Karpas-422 (cell line): ENCODE measurements around the gene ADTRP. TPM values are rescaled to one million over a fixed set of nuclear protein-coding genes. Genes with fewer than 3 reads are reported as not detected.

Source experiments
- DNase-seq: peaks from one replicate; pipeline ENCODE4 v3.0.0-alpha.2; 2015
- H2AFZ ChIP-seq: fragments of 200-600 bp; sonication (generic); 2 replicates; pipeline ENCODE4 v1.6.1; 2014; ENCODE audit warnings: antibody characterized with exemption, low read length, mixed read lengths
- H3K27ac ChIP-seq: fragments of 200-600 bp; sonication (generic); 2 replicates; pipeline ENCODE4 v1.5.1; 2014; ENCODE audit warnings: mild to moderate bottlenecking, low read length, moderate library complexity
- H3K27me3 ChIP-seq: fragments of 200-600 bp; sonication (generic); 2 replicates; pipeline ENCODE4 v1.6.1; 2014; ENCODE audit warnings: low read length, mixed read lengths
- H3K36me3 ChIP-seq: fragments of 200-600 bp; sonication (generic); 2 replicates; pipeline ENCODE4 v1.6.1; 2014; ENCODE audit warnings: low read length, mixed read lengths; ENCODE audit not compliant: insufficient read depth
- H3K4me1 ChIP-seq: fragments of 200-600 bp; sonication (generic); 2 replicates; pipeline ENCODE4 v1.6.1; 2014; ENCODE audit warnings: mild to moderate bottlenecking, low read length, mixed read lengths
- H3K4me2 ChIP-seq: fragments of 200-600 bp; sonication (generic); 2 replicates; pipeline ENCODE4 v1.6.1; 2014; ENCODE audit warnings: low read length, low read depth, mild to moderate bottlenecking; ENCODE audit not compliant: poor library complexity, severe bottlenecking
- H3K4me3 ChIP-seq: fragments of 200-600 bp; sonication (generic); 2 replicates; pipeline ENCODE4 v1.5.1; 2014; ENCODE audit warnings: mild to moderate bottlenecking, antibody characterized with exemption, low read length, mixed read lengths
- H3K79me2 ChIP-seq: fragments of 200-600 bp; sonication (generic); 2 replicates; pipeline ENCODE4 v1.6.1; 2014; ENCODE audit warnings: mild to moderate bottlenecking, low read length, mixed read lengths
- H3K9ac ChIP-seq: fragments of 200-600 bp; sonication (generic); 2 replicates; pipeline ENCODE4 v1.6.0; 2014; ENCODE audit warnings: low read length
- H3K9me2 ChIP-seq: fragments of 200-600 bp; sonication (generic), shearing (Covaris generic); replicated peaks from 2 replicates; pipeline ENCODE4 v1.6.0; 2014; ENCODE audit warnings: mild to moderate bottlenecking, low read length, moderate library complexity; ENCODE audit not compliant: insufficient read depth
- H3K9me3 ChIP-seq: fragments of 300-700, 200-600 bp; sonication (generic); 2 replicates; pipeline ENCODE4 v1.6.1; 2014; ENCODE audit warnings: low read length, mixed read lengths
- H4K20me1 ChIP-seq: fragments of 200-600 bp; sonication (generic); 2 replicates; pipeline ENCODE4 v1.6.1; 2014; ENCODE audit warnings: mild to moderate bottlenecking, antibody characterized with exemption, low read length, low read depth; ENCODE audit not compliant: insufficient read depth
- total RNA-seq: library from RNA; depleted of rRNA; stranded (reverse); fragments of >200 nt; shearing (Covaris generic); gene quantifications from 2 replicates; pipeline ENCODE4 v1.2.3, GENCODE V29; 2014; ENCODE audit warnings: low replicate concordance

The ADTRP gene
- total RNA-seq, 1 experiment from 2014 or later: not detected

- no peak overlapping the region for H2AFZ ChIP-seq
- no peaks in the 10 kb centered on the region for H3K79me2 ChIP-seq
- H3K4me1 ChIP-seq: no peaks in the 10 kb centered on the region
- no peaks in the 10 kb centered on the region for H3K36me3 ChIP-seq
- H3K4me3 ChIP-seq: no peak overlapping the region
- H3K9me3 ChIP-seq: no peaks in the 10 kb centered on the region
- H3K9ac ChIP-seq: no peak overlapping the region
- no peak for DNase-seq
- H3K4me2 ChIP-seq: no peak overlapping the region
- no peak overlapping the region for H3K27ac ChIP-seq
- no peaks in the 10 kb centered on the region for H4K20me1 ChIP-seq
- H3K27me3 ChIP-seq: no peaks in the 10 kb centered on the region
- H3K9me2 ChIP-seq: no peaks in the 10 kb centered on the region
Measured at GRCh38 chr6:11814819-11815218, 36.2 kb upstream of the ADTRP start.

DNA sequence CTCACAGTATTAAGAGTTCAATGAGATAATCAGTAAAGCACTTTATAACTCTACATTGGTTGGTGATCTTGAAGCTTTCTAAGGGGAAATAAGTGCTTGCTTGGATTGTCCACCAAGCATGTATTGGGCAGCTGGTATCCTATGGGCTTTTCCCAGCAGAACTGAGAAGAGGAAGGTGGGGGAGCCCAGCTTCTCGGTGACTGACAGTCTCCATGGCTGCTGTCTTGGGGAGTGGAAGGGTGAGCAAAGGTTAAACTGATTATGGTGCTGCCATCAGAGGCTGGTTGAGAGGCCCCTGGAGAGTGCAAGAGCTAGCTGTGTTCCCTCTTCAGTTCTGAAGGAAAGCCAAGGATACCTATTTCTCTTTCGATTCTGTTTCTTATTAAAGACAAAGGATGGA, 35.5 kb upstream of the ADTRP start:
- H3K9me2 ChIP-seq: no peaks in the 10 kb centered on the region
- no peaks in the 10 kb centered on the region for H3K36me3 ChIP-seq
- H2AFZ ChIP-seq: no peak overlapping the region
- DNase-seq: no peak
- no peaks in the 10 kb centered on the region for H4K20me1 ChIP-seq
- H3K9me3 ChIP-seq: no peaks in the 10 kb centered on the region
- H3K27ac ChIP-seq: no peak overlapping the region
- H3K79me2 ChIP-seq: no peaks in the 10 kb centered on the region
- no peaks in the 10 kb centered on the region for H3K4me1 ChIP-seq
- no peak overlapping the region for H3K9ac ChIP-seq
- H3K27me3 ChIP-seq: no peaks in the 10 kb centered on the region
- H3K4me2 ChIP-seq: no peak overlapping the region
- no peak overlapping the region for H3K4me3 ChIP-seq

- no peak overlapping the region for H3K9ac ChIP-seq
- no peaks in the 10 kb centered on the region for H3K36me3 ChIP-seq
- no peak overlapping the region for H3K4me2 ChIP-seq
- no peaks in the 10 kb centered on the region for H3K27me3 ChIP-seq
- no peaks in the 10 kb centered on the region for H4K20me1 ChIP-seq
- no peaks in the 10 kb centered on the region for H3K4me1 ChIP-seq
- H3K9me2 ChIP-seq: no peaks in the 10 kb centered on the region
- H2AFZ ChIP-seq: no peak overlapping the region
- H3K79me2 ChIP-seq: no peaks in the 10 kb centered on the region
- DNase-seq: no peak
- H3K27ac ChIP-seq: no peak overlapping the region
- H3K4me3 ChIP-seq: no peak overlapping the region
- H3K9me3 ChIP-seq: no peaks in the 10 kb centered on the region
Measured at GRCh38 chr6:11813606-11814005, 35.0 kb upstream of the ADTRP start.

GRCh38 chr6:11812951-11813350, 34.3 kb upstream of the ADTRP start:
- no peaks in the 10 kb centered on the region for H4K20me1 ChIP-seq
- H3K9ac ChIP-seq: no peak overlapping the region
- no peaks in the 10 kb centered on the region for H3K36me3 ChIP-seq
- no peak overlapping the region for H2AFZ ChIP-seq
- no peak overlapping the region for H3K4me3 ChIP-seq
- H3K4me1 ChIP-seq: no peaks in the 10 kb centered on the region
- H3K9me2 ChIP-seq: no peaks in the 10 kb centered on the region
- no peaks in the 10 kb centered on the region for H3K79me2 ChIP-seq
- H3K27me3 ChIP-seq: no peaks in the 10 kb centered on the region
- H3K4me2 ChIP-seq: no peak overlapping the region
- no peak for DNase-seq
- H3K27ac ChIP-seq: no peak overlapping the region
- H3K9me3 ChIP-seq: no peaks in the 10 kb centered on the region

- no peak overlapping the region for H3K4me2 ChIP-seq
- no peaks in the 10 kb centered on the region for H4K20me1 ChIP-seq
- no peak overlapping the region for H2AFZ ChIP-seq
- no peaks in the 10 kb centered on the region for H3K9me3 ChIP-seq
- H3K9me2 ChIP-seq: no peaks in the 10 kb centered on the region
- no peak overlapping the region for H3K4me3 ChIP-seq
- no peaks in the 10 kb centered on the region for H3K27me3 ChIP-seq
- H3K27ac ChIP-seq: no peak overlapping the region
- no peak overlapping the region for H3K9ac ChIP-seq
- DNase-seq: no peak
- no peaks in the 10 kb centered on the region for H3K36me3 ChIP-seq
- no peaks in the 10 kb centered on the region for H3K4me1 ChIP-seq
- H3K79me2 ChIP-seq: no peaks in the 10 kb centered on the region
Measured at GRCh38 chr6:11812439-11812838, 33.8 kb upstream of the ADTRP start.

GRCh38 chr6:11811644-11812264, 33.2 kb upstream of the ADTRP start:
- no peaks in the 10 kb centered on the region for H3K36me3 ChIP-seq
- DNase-seq: no peak
- no peaks in the 10 kb centered on the region for H3K79me2 ChIP-seq
- H3K4me1 ChIP-seq: no peaks in the 10 kb centered on the region
- no peaks in the 10 kb centered on the region for H3K9me3 ChIP-seq
- no peak overlapping the region for H3K4me2 ChIP-seq
- H4K20me1 ChIP-seq: no peaks in the 10 kb centered on the region
- H3K27me3 ChIP-seq: no peaks in the 10 kb centered on the region
- no peaks in the 10 kb centered on the region for H3K9me2 ChIP-seq
- H2AFZ ChIP-seq: no peak overlapping the region
- no peak overlapping the region for H3K9ac ChIP-seq
- H3K4me3 ChIP-seq: no peak overlapping the region
- H3K27ac ChIP-seq: no peak overlapping the region

DNA sequence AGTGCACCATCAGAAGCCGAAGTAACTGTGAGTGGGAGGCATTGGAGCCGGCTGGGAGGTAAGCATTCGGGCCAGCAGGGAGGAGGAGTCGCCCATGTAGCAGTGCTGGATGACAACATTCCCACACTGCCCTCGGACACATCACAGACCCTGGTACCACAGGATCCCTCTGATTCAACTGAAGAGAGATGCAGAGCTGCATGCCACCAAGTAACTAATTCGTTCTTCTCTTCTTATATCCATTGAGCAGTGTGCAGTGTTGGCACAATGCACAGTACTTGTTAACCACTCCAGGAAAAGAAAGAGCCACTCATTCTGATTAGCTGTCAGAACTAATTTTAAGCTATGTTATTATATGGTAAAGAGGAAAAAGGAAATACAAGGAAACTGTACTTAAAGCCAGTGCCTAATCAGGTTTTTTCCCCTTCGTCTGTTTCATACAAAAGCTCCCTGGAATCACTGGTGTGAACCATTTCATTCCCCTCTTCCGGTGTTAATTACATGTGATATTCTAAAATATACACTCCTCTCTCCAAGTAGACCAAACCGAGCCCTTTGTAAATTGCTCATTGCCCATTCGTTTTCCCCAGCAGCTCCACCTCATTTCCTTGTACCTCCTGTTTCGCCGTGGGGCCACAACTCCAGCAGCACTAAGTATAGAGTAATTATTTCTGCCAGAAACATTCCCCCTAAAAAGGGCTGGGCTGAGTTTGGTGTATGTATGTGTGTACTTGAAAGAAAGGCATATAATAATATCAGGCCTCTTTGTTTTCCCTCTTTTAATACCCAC, 32.4 kb upstream of the ADTRP start:
- H3K9me3 ChIP-seq: no peaks in the 10 kb centered on the region
- no peaks in the 10 kb centered on the region for H3K4me1 ChIP-seq
- H4K20me1 ChIP-seq: no peaks in the 10 kb centered on the region
- H3K36me3 ChIP-seq: no peaks in the 10 kb centered on the region
- H3K79me2 ChIP-seq: no peaks in the 10 kb centered on the region
- no peaks in the 10 kb centered on the region for H3K27me3 ChIP-seq
- H2AFZ ChIP-seq: no peak overlapping the region
- no peak for DNase-seq
- no peak overlapping the region for H3K4me3 ChIP-seq
- no peak overlapping the region for H3K4me2 ChIP-seq
- H3K9ac ChIP-seq: no peak overlapping the region
- no peak overlapping the region for H3K27ac ChIP-seq
- H3K9me2 ChIP-seq: no peaks in the 10 kb centered on the region

DNA sequence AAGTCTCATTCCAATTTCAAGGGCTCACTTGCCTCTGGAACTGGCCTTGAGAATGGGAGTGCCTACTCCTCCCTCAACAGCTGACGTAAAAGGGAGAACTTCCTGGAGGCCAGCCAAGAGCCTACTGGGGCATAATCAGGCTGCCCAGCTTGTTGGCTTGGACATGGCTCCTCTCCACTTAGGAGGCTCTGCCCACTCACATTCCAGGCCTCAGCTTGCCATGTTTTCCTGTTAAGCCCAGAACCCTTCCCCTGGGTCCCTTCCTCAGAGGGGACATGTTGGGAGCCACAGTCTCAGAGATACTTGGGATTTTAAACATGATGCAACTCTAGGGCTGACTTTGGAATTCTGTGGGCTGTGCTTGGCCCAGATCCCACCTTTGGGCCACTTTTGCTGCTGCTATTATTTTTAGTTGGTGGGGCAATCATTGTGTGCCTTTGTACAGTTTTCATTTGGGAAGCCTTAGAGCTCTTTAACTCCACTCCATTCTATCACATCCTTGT, 31.5 kb upstream of the ADTRP start:
- Histone ChIP-seq H3K4me1 (no peaks in the 10 kb centered on the region), H3K27me3 (no peaks in the 10 kb centered on the region), H4K20me1 (no peaks in the 10 kb centered on the region), H3K4me2 (no peak overlapping the region), H3K27ac (no peak overlapping the region), H3K36me3 (no peaks in the 10 kb centered on the region), H3K9me3 (no peaks in the 10 kb centered on the region), H3K79me2 (no peaks in the 10 kb centered on the region), H3K9me2 (no peaks in the 10 kb centered on the region), H2AFZ (no peak overlapping the region), H3K9ac (no peak overlapping the region), H3K4me3 (no peak overlapping the region)
- no peak for DNase-seq
